PFSK-1 (cell line): ENCODE measurements around the gene SLCO1A2.

Experiments
- POLR2AphosphoS5 ChIP-seq: IDR thresholded peaks from 2 replicates; pipeline ENCODE4 v1.6.1; 2012; ENCODE audit warnings: low read depth, mild to moderate bottlenecking, control low read depth, low read length, moderate library complexity
- TF ChIP-seq, protein P1 (sequence below), 2 experiments: IDR thresholded peaks; 2 replicates each; pipeline versions ENCODE4 v1.6.1 to v1.8.0; 2011 to 2012; ENCODE audit warnings: low read depth in 2 of 2, low read length in 2 of 2, control low read depth in 1 of 2, inconsistent platforms in 1 of 2, mild to moderate bottlenecking in 1 of 2, moderate library complexity in 1 of 2; ENCODE audit not compliant: insufficient read depth in 1 of 2

DNA sequence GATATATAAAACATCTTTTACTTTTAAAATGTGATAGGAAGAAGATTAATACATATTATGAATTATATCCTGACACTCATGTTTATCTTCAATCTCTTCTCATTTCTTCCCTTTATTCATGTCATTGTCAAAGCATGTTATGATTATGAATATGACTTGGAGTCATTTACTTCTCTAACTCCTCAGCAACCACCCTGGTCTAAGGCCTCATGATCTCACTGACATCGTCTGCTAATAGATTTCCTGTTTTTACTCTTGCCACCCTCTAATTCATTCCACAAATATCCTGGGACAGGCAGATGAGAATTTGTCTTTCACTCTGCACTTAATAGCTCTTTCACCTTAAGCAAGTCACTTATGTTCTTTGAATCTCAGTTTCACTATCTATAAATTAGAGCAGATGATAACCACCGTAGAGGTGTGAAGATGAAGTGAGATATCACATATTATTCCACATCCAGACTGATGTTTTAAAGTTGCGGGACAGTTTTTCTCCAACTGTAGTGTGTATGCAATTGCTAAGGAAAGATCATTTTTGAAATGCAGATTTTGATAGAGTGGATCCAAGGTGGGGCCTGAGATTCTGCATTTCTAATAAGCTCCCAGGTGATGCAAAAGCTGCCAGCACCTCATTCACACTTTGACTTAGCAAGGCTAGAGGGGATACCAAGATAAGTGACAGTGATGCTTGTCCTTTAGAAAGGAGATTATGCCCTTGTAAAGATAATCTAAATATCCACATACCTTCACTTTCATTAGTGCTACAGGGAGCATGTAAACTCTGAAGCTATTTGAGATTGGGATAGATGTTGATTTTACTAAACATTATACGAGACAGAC is 34.6 kb upstream of the SLCO1A2 start:
- TF ChIP-seq, protein P1, sequence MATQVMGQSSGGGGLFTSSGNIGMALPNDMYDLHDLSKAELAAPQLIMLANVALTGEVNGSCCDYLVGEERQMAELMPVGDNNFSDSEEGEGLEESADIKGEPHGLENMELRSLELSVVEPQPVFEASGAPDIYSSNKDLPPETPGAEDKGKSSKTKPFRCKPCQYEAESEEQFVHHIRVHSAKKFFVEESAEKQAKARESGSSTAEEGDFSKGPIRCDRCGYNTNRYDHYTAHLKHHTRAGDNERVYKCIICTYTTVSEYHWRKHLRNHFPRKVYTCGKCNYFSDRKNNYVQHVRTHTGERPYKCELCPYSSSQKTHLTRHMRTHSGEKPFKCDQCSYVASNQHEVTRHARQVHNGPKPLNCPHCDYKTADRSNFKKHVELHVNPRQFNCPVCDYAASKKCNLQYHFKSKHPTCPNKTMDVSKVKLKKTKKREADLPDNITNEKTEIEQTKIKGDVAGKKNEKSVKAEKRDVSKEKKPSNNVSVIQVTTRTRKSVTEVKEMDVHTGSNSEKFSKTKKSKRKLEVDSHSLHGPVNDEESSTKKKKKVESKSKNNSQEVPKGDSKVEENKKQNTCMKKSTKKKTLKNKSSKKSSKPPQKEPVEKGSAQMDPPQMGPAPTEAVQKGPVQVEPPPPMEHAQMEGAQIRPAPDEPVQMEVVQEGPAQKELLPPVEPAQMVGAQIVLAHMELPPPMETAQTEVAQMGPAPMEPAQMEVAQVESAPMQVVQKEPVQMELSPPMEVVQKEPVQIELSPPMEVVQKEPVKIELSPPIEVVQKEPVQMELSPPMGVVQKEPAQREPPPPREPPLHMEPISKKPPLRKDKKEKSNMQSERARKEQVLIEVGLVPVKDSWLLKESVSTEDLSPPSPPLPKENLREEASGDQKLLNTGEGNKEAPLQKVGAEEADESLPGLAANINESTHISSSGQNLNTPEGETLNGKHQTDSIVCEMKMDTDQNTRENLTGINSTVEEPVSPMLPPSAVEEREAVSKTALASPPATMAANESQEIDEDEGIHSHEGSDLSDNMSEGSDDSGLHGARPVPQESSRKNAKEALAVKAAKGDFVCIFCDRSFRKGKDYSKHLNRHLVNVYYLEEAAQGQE (IDR thresholded peaks at IDR 0.05; ENCODE audit: insufficient read depth in 1 of 2, low read depth in 2 of 2, low read length in 2 of 2) = no peak
- no peak for TF ChIP-seq POLR2AphosphoS5
